GM12878 (cell line): ENCODE results near the gene NAT8L. TPM values are rescaled to one million over a fixed set of nuclear protein-coding genes. Genes with fewer than 3 reads are reported as not detected.

Experiments
- ATAC-seq: fragments of 200-7000 bp; cut with Tn5 transposase; 3 replicates; pipeline ENCODE4 v1.9.1; 2020; ENCODE audit warnings: mild to moderate bottlenecking, moderate library complexity
- BruUV-seq: library from RNA; stranded (reverse); fragments of 400-500 nt; replicated peaks from 2 replicates; lab custom pipeline; 2021; lab: Mats Ljungman, UMichigan
- CTCF ChIA-PET: fragments of 300-600 bp; sonication (Branson Sonifier 250); formaldehyde crosslinking; extraction: SDS; loops from one replicate; lab custom pipeline; 2021; ENCODE audit warnings: inconsistent platforms; lab: Yijun Ruan, JAX
- POLR2A ChIA-PET: fragments of 350-600 bp; formaldehyde crosslinking; extraction: SDS; loops from one replicate; lab custom pipeline; 2021; ENCODE audit warnings: inconsistent platforms; lab: Charles Lee
- RAD21 ChIA-PET: fragments of 300-600 bp; sonication (Branson Sonifier 250); formaldehyde crosslinking; loops from one replicate; lab custom pipeline; 2023; ENCODE audit warnings: antibody characterized with exemption; ENCODE audit not compliant: unreplicated experiment; lab: Charles Lee
- SMC1A ChIA-PET: fragments of 300-600 bp; sonication (Branson Sonifier 250); formaldehyde crosslinking; loops from one replicate; lab custom pipeline; 2023; ENCODE audit not compliant: unreplicated experiment, uncharacterized antibody; lab: Charles Lee
- DNase-seq: peaks from one replicate; pipeline ENCODE4 v3.0.0-alpha.2; 2011; ENCODE audit warnings: low read depth, low spot score
- FAIRE-seq: peaks from 3 replicates; lab custom pipeline; 2011; peaks lifted over from hg19 to GRCh38; lab: Jason Lieb, UNC
- H2AFZ ChIP-seq: 2 replicates; pipeline ENCODE4 v1.6.0; 2011; ENCODE audit warnings: low read depth, low read length, control low read depth; ENCODE audit not compliant: control insufficient read depth
- H3K27ac ChIP-seq: 2 replicates; pipeline ENCODE4 v1.5.1; 2011; ENCODE audit warnings: control low read depth; ENCODE audit not compliant: control insufficient read depth, insufficient read depth
- H3K27me3 ChIP-seq, 2 experiments: replicated peaks in 1 of 2; 2 replicates each; pipeline versions ENCODE4 v1.6.0 to v1.6.1; 2011; ENCODE audit warnings: low read length in 1 of 2; ENCODE audit not compliant: control insufficient read depth in 2 of 2, insufficient read depth in 2 of 2
- H3K36me3 ChIP-seq, 2 experiments: 2 replicates each; pipeline ENCODE4 v1.5.1; 2011; ENCODE audit warnings: low read length in 1 of 2; ENCODE audit not compliant: control insufficient read depth in 2 of 2, insufficient read depth in 2 of 2
- H3K4me1 ChIP-seq: 2 replicates; pipeline ENCODE4 v1.6.1; 2011; ENCODE audit warnings: mild to moderate bottlenecking, low read length, moderate library complexity, mixed read lengths; ENCODE audit not compliant: control insufficient read depth, insufficient read depth
- H3K4me2 ChIP-seq: 2 replicates; pipeline ENCODE4 v1.6.0; 2011; ENCODE audit warnings: control low read depth; ENCODE audit not compliant: control insufficient read depth, insufficient read depth
- H3K4me3 ChIP-seq: fragments of 200-600 bp; sonication (generic); 2 replicates; pipeline ENCODE4 v1.5.1; 2016
- H3K79me2 ChIP-seq: 2 replicates; pipeline ENCODE4 v1.6.0; 2011; ENCODE audit warnings: low read length; ENCODE audit not compliant: control insufficient read depth, insufficient read depth
- H3K9ac ChIP-seq: 2 replicates; pipeline ENCODE4 v1.8.0; 2011; ENCODE audit warnings: low read length, control low read depth, mixed read lengths; ENCODE audit not compliant: control insufficient read depth, insufficient read depth
- H3K9me3 ChIP-seq: replicated peaks from 3 replicates; pipeline ENCODE4 v1.5.1; 2011; ENCODE audit warnings: mild to moderate bottlenecking, low read length; ENCODE audit not compliant: control insufficient read depth, insufficient read depth
- H4K20me1 ChIP-seq: 2 replicates; pipeline ENCODE4 v1.6.0; 2011; ENCODE audit not compliant: control insufficient read depth, insufficient read depth
- BHLHE40 ChIP-seq, 2 experiments: fragments of 450-650 bp in 1 of 2; IDR thresholded peaks; 2 replicates each; pipeline ENCODE4 v1.6.1; 2011 to 2017; ENCODE audit warnings: low read depth in 2 of 2, borderline replicate concordance in 1 of 2, improper control_type of control experiment in 1 of 2, low read length in 1 of 2, mild to moderate bottlenecking in 1 of 2
- CBX3 ChIP-seq: fragments of 200-600 bp; sonication (generic); IDR thresholded peaks from 2 replicates; pipeline ENCODE4 v1.6.1; 2016; ENCODE audit warnings: low read depth, borderline replicate concordance
- CHD4 ChIP-seq: fragments of 200-600 bp; sonication (generic); IDR thresholded peaks from 2 replicates; pipeline ENCODE4 v1.6.1; 2016; ENCODE audit warnings: mild to moderate bottlenecking
- EED ChIP-seq: sonication (generic); IDR thresholded peaks from 2 replicates; pipeline ENCODE4 v1.6.1; 2016; ENCODE audit warnings: antibody characterized with exemption, low read depth
- JUNB ChIP-seq: IDR thresholded peaks from 2 replicates; pipeline ENCODE4 v1.6.1; 2016; ENCODE audit warnings: antibody characterized with exemption, mild to moderate bottlenecking
- NBN ChIP-seq: fragments of 450-650 bp; IDR thresholded peaks from 2 replicates; pipeline ENCODE4 v1.6.1; 2016
- SMAD5 ChIP-seq: IDR thresholded peaks from 2 replicates; pipeline ENCODE4 v1.6.1; 2016; ENCODE audit warnings: antibody characterized with exemption, low read depth
- SRF ChIP-seq, 2 experiments: IDR thresholded peaks; 2 replicates each; pipeline ENCODE4 v1.6.1; 2011; ENCODE audit warnings: low read depth in 2 of 2, low read length in 2 of 2, mild to moderate bottlenecking in 1 of 2, moderate library complexity in 1 of 2
- YY1 ChIP-seq: IDR thresholded peaks from 2 replicates; pipeline ENCODE4 v1.6.1; 2011; ENCODE audit warnings: low read depth, mild to moderate bottlenecking, low read length
- ZNF274 ChIP-seq: IDR thresholded peaks from one replicate; pipeline ENCODE4 v1.8.0; 2011; ENCODE audit not compliant: insufficient read length, insufficient read depth
- WGBS: methylation state at CpG from one replicate; pipeline ENCODE4 v1.1.6; 2016; ENCODE audit warnings: low lambda C conversion rate; ENCODE audit not compliant: insufficient replicate concordance, insufficient coverage; ENCODE audit errors: missing lambda C conversion rate; 5-methylcytosine and 5-hydroxymethylcytosine counted together
- in situ Hi-C: fragments of 300-500 bp; cut with MboI; formaldehyde crosslinking; loops from 9 replicates; pipeline ENCODE4 v1.14.3; 2018; ENCODE audit warnings: mixed read lengths
- intact Hi-C: fragments of 100-400 bp; cut with micrococcal nuclease; formaldehyde crosslinking; loops from one replicate; pipeline ENCODE4 v1.14.2; 2022; ENCODE audit not compliant: unreplicated experiment
- polyA plus RNA-seq, 11 experiments: library from polyadenylated mRNA; depleted of rRNA in 4 of 11; unstranded in 6 of 11; stranded (reverse) in 5 of 11; fragments of >200 nt; fragmentation: Nextera tagmentation in 4 of 11; fragmentation: Illumina TruSeq in 1 of 11; extraction: Ambion mirVana in 4 of 11; extraction: Trizol in 1 of 11; gene quantifications; 1 replicate in 1 of 11; 2 replicates in 10 of 11; pipeline versions ENCODE4 v1.2.1 to v1.2.3, GENCODE V29; 2011 to 2016; ENCODE audit warnings: inconsistent platforms in 2 of 11, missing spikeins in 2 of 11, low read depth in 1 of 11
- total RNA-seq, 4 experiments: library from RNA; depleted of rRNA in 3 of 4; stranded (reverse); fragments of >200 nt in 3 of 4; fragmentation: Illumina TruSeq in 1 of 4; extraction: Trizol in 1 of 4; gene quantifications; 2 replicates each; pipeline versions ENCODE4 v1.2.1 to v1.2.3, GENCODE V29; 2013 to 2021
- TF ChIP-seq, protein P1 (sequence below): fragments of 450-650 bp; IDR thresholded peaks from 2 replicates; pipeline ENCODE4 v1.6.1; 2018; ENCODE audit warnings: mild to moderate bottlenecking, low read depth, moderate library complexity; ENCODE audit not compliant: partially characterized antibody
- TF ChIP-seq, protein P2 (sequence below): fragments of 450-650 bp; IDR thresholded peaks from 2 replicates; pipeline ENCODE4 v1.6.1; 2017; ENCODE audit warnings: antibody characterized with exemption, mild to moderate bottlenecking, moderate library complexity
- TF ChIP-seq, protein P3 (sequence below): fragments of 450-650 bp; conservative IDR thresholded peaks from 2 replicates; pipeline ENCODE4 v1.6.1; 2017; ENCODE audit warnings: mild to moderate bottlenecking, moderate library complexity
- TF ChIP-seq, protein P4 (sequence below): fragments of 450-650 bp; IDR thresholded peaks from 2 replicates; pipeline ENCODE4 v1.6.1; 2017; ENCODE audit warnings: mild to moderate bottlenecking, moderate library complexity

NAT8L gene
- total and polyA plus RNA-seq, 10 of the 15 experiments (the other 5 are each of a cell fraction or from before 2014, with no cell fraction given), result 0.01 to 0.31 (median 0.11) TPM; not detected in 5

DNA sequence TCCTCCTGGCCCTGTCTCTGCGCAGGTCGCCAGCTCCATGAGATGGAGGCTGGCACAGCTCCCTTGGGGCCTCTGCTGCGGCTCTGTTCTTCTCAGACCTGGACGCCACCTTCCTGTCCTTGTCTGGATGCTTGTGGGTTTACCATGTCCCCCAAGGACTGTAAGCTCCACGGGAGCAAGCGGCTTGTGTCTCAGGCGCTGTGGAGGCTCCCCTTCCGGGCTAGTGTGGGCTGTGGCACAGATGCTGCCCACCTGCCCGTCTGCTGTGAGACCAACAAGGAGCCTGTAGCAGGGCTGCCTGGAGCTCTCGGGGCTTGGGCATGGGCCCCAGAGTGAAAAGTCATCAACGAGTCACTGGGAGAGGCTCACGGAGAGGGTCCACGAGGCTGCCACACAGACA, 25.2 kb downstream of the NAT8L start:
- intact Hi-C loops, result no loop called here

More for the DNA sequence above, 25.2 kb downstream of the NAT8L start:
- ChIA-PET RAD21 (no interaction called here), CTCF (no interaction called here), POLR2A (no interaction called here), SMC1A (no interaction called here)
- Histone ChIP-seq H3K4me3 (no peak overlapping the region), H3K27me3 (peaks cover 0 to 2% of the 10 kb centered on the region in 2 experiments; a peak in 2 of 4 replicates), H3K27ac (no peak overlapping the region), H3K9me3 (no peaks in the 10 kb centered on the region), H3K4me1 (no peaks in the 10 kb centered on the region), H3K79me2 (no peaks in the 10 kb centered on the region), H2AFZ (no peak overlapping the region), H3K9ac (no peak overlapping the region), H3K36me3 (no peaks in the 10 kb centered on the region), H3K4me2 (no peak overlapping the region), H4K20me1 (no peaks in the 10 kb centered on the region)
- FAIRE-seq (no peak), ATAC-seq (no peak), DNase-seq (no peak)
- no TSS peak for BruUV-seq
- WGBS, result 30% methylated on average over 10 of the region's 13 CpGs
- in situ Hi-C loops, result no loop called here
- no peak for TF ChIP-seq BHLHE40 (IDR thresholded peaks at IDR 0.05; ENCODE audit: borderline replicate concordance in 1 of 2, low read depth in 2 of 2, low read length in 1 of 2)
- TF ChIP-seq NBN, result no peak
- TF ChIP-seq, protein P1, sequence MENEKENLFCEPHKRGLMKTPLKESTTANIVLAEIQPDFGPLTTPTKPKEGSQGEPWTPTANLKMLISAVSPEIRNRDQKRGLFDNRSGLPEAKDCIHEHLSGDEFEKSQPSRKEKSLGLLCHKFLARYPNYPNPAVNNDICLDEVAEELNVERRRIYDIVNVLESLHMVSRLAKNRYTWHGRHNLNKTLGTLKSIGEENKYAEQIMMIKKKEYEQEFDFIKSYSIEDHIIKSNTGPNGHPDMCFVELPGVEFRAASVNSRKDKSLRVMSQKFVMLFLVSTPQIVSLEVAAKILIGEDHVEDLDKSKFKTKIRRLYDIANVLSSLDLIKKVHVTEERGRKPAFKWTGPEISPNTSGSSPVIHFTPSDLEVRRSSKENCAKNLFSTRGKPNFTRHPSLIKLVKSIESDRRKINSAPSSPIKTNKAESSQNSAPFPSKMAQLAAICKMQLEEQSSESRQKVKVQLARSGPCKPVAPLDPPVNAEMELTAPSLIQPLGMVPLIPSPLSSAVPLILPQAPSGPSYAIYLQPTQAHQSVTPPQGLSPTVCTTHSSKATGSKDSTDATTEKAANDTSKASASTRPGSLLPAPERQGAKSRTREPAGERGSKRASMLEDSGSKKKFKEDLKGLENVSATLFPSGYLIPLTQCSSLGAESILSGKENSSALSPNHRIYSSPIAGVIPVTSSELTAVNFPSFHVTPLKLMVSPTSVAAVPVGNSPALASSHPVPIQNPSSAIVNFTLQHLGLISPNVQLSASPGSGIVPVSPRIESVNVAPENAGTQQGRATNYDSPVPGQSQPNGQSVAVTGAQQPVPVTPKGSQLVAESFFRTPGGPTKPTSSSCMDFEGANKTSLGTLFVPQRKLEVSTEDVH, result no peak
- TF ChIP-seq, protein P2, sequence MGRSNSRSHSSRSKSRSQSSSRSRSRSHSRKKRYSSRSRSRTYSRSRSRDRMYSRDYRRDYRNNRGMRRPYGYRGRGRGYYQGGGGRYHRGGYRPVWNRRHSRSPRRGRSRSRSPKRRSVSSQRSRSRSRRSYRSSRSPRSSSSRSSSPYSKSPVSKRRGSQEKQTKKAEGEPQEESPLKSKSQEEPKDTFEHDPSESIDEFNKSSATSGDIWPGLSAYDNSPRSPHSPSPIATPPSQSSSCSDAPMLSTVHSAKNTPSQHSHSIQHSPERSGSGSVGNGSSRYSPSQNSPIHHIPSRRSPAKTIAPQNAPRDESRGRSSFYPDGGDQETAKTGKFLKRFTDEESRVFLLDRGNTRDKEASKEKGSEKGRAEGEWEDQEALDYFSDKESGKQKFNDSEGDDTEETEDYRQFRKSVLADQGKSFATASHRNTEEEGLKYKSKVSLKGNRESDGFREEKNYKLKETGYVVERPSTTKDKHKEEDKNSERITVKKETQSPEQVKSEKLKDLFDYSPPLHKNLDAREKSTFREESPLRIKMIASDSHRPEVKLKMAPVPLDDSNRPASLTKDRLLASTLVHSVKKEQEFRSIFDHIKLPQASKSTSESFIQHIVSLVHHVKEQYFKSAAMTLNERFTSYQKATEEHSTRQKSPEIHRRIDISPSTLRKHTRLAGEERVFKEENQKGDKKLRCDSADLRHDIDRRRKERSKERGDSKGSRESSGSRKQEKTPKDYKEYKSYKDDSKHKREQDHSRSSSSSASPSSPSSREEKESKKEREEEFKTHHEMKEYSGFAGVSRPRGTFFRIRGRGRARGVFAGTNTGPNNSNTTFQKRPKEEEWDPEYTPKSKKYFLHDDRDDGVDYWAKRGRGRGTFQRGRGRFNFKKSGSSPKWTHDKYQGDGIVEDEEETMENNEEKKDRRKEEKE, result no peak
- no peak for TF ChIP-seq CHD4
- TF ChIP-seq, protein P3, sequence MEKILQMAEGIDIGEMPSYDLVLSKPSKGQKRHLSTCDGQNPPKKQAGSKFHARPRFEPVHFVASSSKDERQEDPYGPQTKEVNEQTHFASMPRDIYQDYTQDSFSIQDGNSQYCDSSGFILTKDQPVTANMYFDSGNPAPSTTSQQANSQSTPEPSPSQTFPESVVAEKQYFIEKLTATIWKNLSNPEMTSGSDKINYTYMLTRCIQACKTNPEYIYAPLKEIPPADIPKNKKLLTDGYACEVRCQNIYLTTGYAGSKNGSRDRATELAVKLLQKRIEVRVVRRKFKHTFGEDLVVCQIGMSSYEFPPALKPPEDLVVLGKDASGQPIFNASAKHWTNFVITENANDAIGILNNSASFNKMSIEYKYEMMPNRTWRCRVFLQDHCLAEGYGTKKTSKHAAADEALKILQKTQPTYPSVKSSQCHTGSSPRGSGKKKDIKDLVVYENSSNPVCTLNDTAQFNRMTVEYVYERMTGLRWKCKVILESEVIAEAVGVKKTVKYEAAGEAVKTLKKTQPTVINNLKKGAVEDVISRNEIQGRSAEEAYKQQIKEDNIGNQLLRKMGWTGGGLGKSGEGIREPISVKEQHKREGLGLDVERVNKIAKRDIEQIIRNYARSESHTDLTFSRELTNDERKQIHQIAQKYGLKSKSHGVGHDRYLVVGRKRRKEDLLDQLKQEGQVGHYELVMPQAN, result no peak
- TF ChIP-seq CBX3, result no peak
- TF ChIP-seq ZNF274, result no peak
- TF ChIP-seq JUNB, result no peak
- no peak for TF ChIP-seq EED
- TF ChIP-seq, protein P4, sequence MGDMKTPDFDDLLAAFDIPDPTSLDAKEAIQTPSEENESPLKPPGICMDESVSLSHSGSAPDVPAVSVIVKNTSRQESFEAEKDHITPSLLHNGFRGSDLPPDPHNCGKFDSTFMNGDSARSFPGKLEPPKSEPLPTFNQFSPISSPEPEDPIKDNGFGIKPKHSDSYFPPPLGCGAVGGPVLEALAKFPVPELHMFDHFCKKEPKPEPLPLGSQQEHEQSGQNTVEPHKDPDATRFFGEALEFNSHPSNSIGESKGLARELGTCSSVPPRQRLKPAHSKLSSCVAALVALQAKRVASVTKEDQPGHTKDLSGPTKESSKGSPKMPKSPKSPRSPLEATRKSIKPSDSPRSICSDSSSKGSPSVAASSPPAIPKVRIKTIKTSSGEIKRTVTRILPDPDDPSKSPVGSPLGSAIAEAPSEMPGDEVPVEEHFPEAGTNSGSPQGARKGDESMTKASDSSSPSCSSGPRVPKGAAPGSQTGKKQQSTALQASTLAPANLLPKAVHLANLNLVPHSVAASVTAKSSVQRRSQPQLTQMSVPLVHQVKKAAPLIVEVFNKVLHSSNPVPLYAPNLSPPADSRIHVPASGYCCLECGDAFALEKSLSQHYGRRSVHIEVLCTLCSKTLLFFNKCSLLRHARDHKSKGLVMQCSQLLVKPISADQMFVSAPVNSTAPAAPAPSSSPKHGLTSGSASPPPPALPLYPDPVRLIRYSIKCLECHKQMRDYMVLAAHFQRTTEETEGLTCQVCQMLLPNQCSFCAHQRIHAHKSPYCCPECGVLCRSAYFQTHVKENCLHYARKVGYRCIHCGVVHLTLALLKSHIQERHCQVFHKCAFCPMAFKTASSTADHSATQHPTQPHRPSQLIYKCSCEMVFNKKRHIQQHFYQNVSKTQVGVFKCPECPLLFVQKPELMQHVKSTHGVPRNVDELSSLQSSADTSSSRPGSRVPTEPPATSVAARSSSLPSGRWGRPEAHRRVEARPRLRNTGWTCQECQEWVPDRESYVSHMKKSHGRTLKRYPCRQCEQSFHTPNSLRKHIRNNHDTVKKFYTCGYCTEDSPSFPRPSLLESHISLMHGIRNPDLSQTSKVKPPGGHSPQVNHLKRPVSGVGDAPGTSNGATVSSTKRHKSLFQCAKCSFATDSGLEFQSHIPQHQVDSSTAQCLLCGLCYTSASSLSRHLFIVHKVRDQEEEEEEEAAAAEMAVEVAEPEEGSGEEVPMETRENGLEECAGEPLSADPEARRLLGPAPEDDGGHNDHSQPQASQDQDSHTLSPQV, result no peak
- no peak for TF ChIP-seq SMAD5
- no peak for TF ChIP-seq SRF (IDR thresholded peaks at IDR 0.05; ENCODE audit: low read depth in 2 of 2, low read length in 2 of 2)
- TF ChIP-seq YY1, result no peak
